Posterior vena cava (tissue), 2 donors: ENCODE measurements around the gene ICAM4. TPM values are rescaled to one million over a fixed set of nuclear protein-coding genes. Genes with fewer than 3 reads are reported as not detected.

Experiments
- DNase-seq: peaks from one replicate; pipeline ENCODE4 v3.0.0-alpha.2; 2020; ENCODE audit warnings: low spot score
- intact Hi-C, 2 donors: fragments of 100-400 bp; cut with DNase I; formaldehyde crosslinking; loops; one replicate each; pipeline versions ENCODE4 v1.14.1 to v1.14.2; 2022 to 2023
- total RNA-seq, 2 donors: library from RNA; stranded (reverse); fragmentation: NEBNext Ultra II Directional; extraction: Animal tissue kit (Norgen Biotek cat#: 25700); gene quantifications; one replicate each; pipeline ENCODE4 v1.2.1, GENCODE V29; 2021
- donor health status: DM: yes; HTN: yes; CAD: no.
- donor health status: DM: yes; HTN: yes; CAD: no.

The ICAM4 gene
- total RNA-seq, 2 donors from 2014 or later: 0.57 TPM; not detected in 1

DNA sequence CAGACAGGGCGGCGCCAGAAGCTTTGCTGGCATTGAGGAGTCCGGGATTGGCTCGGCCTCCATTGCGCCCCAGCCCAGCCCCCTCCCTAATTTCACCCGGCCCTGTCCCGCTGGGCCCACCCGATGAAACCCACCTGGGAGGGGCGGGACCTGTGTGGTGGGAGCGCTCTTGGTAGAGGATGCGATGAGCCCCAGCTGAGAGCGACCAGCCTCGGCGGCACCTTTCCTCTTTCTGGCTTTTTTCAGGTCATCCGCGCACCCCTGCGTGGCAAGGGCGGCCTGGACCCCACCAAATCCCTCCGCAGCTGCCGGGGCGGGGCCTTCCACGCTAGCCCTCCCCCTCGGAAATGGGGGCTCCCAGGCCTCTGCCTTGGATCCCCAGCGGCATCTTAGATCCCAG lies 22.7 kb downstream of the ICAM4 start, which contains the start of gene ZGLP1:
TSS of gene ZGLP1 (minus strand) at position 393 of the 400 bp plus-strand sequence.
- intact Hi-C loops: no loop called here
- no peak for DNase-seq

DNA sequence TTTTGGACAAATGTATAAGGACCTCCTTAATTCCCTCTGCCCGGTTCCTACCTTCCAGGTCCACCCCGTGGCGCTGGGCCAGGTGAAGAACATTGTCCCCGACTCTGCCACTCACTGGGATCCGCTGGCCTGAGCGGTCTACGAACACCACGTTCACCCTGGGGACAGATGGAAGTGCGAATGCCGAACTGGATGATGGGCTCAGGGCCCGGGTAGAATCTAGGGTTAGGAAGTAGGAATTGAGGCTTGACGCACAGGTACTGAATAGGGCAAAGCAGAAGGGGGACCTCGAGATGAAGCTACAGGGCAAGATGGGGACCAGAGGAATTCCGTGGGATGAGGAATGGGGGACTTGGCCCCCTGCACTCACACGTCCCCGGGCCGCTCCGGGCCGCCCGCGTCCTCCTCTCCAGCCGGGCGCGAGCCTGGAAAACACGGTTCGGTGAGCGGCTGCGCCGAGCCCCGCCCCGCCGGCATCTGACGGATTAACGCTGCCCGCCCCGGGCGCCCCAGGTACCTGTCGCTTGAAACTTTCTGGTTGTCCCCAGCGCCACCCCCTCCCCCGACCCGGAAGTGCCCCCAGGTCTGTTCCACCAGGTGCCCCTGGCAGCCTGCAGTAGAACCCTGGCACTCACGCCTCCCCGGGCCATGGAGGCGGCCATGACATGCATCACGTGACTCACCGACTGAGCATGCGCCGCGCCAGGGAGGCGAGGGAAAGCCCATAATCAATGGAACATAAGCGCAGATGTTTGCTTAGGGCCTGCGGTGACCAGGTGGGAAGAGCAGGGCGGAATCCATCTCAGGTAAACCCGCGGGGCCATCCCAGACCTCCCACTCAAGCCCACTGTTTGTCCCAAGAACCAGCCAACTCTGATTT lies 28.8 kb downstream of the ICAM4 start, which contains the start of gene FDX2:
TSS of gene FDX2 (minus strand) at position 681 of the 880 bp plus-strand sequence. CDS start at position 662, 19 bp downstream.
- intact Hi-C loops: no loop called here

DNA sequence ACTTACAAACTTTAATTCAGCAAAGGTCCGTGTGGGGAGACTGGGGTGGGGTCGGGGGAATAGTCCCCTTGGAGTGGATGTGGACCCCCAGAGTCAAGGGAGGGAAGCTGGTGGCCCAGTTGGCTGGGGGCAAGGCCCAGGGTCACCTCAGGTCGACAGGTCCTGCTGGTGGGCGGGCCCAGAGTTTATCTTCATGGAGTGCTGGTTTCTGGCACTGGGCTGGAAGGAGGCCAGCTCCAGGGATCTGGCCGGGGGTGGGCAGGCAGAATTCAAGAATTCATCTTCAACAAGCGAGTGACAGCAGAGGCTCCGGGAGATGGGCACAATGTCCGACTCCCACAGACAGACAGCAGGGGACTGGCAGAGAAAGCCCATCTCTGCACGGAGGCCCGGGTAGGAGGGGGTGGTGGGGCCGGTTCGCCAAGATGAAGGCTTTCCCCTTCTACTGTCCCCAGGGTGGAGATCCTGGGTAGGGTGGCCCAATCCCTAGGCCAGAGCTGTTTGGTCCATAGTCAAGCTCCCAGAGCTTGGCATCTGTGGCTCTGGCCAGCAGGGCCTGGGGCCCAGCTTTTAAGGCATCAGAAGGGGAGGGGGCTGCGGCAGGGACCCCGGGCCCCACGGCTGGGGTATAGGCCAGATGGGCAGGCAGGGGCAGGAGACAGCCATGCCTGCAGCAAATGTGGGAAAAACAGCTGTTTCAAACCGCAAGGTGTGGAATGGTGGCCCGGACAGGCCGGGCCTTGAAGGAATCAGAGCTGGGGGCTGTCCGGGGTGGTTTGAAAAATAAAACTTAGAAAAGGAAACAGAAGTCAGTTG lies 29.7 kb downstream of the ICAM4 start:
- no peak for DNase-seq
- intact Hi-C loops: no loop called here

More for the DNA sequence above, 28.8 kb downstream of the ICAM4 start, which contains the start of gene FDX2:
- peak; percentile 96 for DNase-seq

DNA sequence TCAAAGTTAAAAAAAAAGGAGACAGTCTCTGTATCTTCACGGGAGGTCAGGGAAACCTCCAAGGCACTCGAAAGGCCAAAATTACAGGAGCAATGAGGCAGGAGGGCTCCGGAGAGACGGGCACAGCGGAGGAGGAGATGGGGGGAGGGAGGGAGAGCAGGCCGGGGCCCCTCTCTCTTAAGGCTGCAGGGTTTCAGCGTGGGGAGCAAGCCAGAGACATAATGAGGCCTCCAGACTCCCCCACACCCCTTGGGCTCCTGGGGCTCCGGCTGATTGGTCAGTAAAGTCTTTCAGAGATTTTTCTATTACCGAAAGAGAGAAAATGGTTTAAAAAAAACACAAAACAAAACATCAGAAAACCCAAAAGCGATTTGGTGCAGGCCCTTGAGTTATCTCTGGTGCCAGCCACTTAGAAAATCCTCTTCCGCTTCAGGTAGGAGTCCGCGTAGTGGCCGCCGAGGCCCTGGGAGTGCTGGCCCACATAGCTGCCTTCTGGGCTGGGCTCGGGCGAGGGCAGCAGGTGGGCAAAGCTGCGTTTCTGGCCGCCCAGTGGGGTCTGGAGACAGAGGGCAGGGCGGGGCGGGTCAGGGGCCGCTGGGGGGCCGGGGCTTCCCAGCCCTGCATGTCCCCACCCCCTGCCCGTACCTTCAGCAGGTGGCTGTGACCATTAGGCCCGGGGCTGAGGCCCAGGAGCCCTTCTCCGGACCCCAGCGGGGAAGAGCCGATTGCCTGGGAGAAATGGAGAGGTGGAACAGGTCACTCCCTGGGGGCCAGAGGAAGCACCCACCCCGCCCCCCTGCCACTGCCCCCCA lies 30.5 kb downstream of the ICAM4 start:
- no peak for DNase-seq
- intact Hi-C loops: no loop called here

DNA sequence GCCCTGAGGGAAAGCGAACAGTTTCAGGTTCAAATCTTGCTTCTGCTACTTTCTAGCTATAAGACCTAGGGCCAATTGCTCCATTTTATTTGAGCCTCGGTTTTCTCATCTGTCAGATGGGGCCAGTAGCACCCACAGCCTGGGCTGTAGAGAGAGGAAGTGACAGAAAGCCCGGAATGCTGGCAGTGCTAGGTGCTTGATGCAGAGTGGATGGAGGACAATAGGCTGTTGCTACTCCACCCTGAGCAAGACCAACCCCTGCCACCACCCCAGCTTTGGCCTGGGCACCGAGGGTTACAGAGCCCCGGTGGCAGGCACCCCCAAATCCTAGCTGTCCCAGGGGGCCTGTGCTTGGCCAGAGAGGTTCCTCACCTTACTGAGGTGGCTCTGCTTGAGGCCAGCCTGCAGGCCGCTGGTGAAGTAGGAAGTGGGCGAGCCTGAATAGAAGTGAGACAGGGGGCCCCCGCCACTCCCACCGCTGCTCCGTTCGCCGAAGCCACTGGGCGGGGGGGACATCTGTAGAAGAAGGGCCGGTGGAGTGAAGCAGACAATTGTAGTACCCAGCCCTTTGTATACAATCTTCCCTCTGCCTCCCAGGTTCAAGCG lies 31.2 kb downstream of the ICAM4 start:
- no peak for DNase-seq
- intact Hi-C loops: no loop called here

DNA sequence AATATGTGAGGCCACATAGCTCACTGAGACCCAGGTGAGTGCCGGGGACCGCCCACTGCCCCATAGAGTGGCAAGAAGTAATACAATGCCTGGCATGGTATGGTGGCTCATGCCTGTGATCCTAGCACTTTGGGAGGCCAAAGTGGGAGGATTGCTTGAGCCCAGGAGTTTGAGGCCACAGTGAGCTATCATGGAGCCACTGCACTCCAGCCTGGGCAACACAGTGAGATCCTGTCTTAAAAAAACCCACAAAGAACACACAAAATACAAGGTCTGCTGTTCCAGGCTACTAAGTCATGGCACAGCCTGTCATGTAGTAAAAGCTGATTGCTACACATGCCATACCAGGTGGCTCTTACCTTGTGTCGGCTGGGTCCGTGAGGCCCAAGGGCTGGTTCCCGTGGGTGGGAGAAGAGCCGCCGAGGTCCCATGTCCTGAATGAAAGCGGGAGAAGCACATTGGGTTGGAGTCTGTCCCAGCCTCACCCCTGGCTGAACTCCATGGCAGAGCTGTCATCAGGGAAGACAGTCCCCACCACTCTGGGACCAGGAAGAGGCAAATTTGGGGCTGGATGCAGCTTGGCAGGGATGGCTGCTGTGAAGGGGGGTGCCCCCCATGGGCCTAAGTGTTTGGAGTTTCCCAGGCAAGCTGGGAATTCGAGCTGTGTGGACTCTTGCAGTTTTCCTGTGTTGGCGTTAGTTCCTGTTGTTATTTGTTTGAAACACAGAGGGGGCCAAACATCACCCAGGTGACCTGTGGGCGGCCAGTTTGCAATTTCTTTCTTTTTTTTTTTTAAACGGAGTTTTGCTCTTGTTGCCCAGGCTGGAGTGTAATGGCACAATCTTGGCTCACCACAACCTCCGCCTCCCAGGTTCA lies 32.3 kb downstream of the ICAM4 start:
- intact Hi-C loops: no loop called here
- DNase-seq: no peak

DNA sequence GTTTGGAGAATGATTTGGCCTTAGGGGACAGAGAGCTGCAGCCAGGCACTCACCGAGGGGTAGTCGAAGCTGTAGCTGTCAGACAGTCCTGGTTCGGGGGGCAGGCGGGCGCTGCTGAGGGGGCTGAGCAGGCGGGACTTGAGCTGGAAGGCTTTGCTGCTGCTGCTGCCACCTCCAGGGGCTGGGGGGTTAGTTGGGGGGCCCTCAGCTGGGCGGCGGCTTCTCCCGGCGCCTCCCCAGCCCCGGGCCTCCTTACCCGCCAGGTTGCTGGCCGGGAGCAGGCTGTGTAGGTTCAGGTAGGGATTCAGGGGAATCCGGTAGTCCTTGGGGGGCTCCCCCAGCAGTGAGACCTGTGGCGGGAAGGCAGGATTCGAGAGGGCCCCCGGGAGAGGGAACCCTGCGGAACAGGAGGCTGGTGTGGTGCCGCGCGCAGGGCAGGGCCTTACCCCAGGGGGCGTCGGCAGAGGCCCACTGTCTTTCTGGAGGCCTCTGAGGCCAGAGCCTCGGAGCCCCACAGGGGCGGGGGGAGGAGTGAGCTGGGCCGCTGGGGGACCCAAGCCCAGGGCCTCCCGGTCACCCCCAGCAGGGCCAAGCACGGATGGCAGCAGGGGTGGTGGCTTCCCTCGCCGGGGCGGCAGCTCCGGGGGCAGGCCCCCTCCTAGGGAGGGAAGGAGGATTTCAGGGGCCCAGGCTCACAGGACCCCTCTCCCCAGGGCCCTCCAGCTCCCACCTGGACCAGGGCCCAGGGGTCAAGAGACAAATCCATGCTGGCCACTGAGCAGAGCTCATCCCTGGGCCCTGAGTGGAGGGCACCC lies 34.1 kb downstream of the ICAM4 start:
- DNase-seq: no peak
- intact Hi-C loops: no loop called here

DNA sequence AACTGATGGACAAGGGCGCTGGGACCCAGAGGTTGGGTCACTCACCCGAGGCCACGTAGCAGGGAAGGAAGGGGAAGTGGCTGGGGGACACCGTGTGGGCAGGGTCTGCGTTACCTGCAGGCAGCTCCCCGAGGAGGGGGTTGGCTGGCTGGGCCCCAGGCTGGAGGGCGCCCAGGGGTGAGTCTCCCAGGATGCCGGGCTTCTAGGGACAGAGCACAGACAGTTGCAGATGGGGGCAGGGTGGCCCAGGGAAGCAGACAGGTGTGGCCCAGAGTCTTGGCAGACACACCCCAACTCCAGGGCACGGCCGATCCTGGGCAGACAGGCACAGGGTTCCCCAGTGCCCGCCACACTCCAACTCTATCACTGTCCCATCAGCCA lies 34.7 kb downstream of the ICAM4 start:
- no peak for DNase-seq
- intact Hi-C loops: no loop called here

DNA sequence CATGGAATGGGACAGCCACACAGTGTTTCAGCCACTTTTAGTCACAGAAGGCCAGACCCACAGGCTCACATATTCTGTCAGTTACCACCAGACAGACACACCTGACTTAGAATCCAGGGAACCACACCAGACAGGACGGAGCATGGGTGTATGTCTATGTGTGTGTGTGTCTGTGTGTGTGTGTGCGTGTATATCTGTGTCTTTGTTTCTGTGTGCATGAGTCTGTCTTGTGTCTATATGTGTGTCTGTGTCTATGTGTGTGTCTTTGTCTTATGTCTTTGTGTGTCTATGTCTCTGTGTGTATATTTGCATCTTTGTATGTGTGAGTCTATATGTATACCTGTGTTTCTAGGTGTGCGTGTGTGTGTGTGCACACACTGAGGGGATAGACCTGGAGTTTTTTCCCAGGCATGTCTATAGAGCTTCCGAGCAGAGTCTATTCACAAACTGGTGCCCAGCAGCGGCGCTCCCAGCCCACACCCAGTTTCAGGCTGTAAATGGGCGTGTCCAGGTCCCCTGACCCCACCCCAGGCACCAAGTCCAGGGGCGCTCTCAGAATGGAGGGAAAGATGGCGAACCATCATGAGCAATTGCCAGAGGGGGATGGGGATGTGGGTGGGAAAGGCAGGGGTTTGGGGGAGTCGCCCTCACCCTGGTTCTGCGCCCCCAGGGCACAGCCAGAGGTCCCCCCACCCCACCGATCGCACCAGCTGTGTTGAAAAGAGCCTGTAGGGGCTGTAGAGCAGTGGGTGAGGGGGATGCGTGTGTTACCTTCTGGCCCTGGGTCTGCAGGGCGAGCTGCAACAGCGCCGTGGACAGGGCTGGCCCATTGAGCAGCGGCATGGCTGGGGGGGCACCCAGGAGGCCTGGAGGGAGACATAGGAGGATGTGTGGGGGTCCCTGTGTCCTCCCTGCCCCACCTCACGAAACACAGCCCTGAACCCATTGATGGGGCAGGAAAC lies 35.4 kb downstream of the ICAM4 start:
- DNase-seq: no peak
- intact Hi-C loops: no loop called here

DNA sequence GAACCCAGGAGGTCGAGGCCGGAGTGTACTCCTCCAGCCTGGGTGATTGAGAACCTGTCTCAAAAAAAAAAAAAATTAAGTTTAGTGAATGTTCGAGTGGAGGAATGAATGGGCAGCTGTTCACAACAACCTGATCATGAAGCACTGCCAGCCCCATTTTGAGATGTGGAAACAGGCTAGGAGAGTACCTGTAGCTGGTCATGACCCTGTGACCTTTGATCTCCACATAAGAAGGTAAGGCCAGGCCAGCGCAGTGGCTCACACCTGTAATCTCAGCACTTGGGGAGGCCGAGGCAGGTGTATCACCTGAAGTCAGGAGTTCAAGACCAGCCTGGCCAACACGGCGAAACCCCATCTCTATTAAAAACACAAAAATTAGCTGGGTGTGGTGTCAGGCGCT lies 39.0 kb downstream of the ICAM4 start:
- intact Hi-C loops: no loop called here
- DNase-seq: no peak

DNA sequence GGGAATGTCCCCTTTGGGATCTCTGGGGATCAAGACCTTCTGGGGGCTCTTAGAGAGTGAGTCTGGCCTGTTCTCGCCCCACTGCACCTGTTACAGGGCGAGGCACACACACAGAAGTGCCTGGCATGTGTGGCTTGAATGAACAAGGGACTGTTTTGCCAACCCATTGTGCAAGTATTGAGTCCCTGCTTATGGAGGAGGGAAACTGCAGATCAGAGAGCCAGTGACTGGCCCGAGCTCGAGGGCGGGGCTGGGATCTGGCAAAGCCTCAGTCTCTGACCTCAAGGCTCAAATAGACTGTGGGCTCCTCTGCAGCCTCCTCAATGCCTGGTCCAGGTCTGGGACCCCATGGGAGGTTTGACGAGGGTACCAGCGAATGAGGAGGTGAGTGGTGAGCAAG lies 41.0 kb downstream of the ICAM4 start:
- intact Hi-C loops: no loop called here
- DNase-seq: no peak

DNA sequence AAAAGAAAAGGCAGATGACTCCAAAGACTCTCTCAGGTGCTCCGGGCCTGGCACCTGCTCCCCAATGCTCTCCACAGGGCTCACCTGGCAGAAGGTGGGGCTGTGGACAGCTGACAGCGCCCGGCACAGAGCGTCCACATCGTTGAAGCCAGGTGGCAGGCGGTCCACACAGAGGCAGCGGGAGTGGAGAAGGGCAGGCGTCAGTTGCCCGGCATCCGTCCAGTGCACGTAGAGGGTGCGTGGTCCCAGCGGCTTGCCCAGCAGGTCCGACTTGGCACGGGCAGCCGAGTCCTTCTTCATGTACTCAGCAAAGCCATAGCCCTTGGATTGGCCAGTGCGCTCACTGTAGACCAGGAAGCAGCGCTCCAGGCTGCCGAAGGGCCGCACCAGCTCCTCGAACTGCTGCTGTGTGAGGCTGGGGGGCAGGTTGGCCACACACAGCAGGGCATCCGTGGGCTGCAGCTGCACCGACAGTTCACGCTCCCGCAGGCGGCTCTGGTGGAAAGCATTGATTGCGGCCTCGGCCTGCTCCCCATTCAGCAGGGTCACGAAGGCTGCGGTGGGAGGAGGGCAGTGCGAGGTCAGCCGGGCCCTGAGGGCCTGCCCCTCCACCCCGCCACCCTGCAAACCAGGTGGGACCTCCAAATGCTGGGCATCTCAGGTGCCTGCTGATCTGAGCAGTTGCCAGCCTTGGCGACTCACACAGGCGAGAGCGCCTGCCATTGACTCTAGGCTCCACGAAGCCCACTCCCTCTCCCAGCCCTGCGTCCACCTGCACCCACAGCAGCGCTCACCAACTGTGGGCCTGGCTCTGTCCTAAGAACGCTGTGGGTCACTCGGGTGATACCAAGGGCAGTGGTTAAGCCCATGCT lies 42.0 kb downstream of the ICAM4 start:
- no peak for DNase-seq
- intact Hi-C loops: no loop called here

DNA sequence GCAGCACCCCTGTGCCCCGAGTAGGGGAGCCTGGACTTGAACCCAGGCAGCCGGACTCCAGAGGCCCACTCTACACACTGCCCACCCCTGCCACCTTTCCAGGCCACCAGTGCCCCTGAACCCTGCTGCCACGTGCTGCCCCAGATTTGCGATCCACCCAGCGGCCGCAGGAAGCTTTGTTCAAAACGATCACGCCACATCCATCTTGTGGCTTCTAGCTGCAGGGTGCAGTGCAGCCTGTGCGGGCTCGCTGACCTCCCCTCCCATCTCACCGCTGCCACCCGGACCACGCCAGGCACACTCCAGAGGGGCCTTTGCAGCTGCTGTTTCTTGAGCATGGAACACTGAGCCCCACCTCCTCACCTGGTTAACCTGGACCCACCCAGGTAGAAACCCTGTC lies 42.8 kb downstream of the ICAM4 start:
- intact Hi-C loops: no loop called here

DNA sequence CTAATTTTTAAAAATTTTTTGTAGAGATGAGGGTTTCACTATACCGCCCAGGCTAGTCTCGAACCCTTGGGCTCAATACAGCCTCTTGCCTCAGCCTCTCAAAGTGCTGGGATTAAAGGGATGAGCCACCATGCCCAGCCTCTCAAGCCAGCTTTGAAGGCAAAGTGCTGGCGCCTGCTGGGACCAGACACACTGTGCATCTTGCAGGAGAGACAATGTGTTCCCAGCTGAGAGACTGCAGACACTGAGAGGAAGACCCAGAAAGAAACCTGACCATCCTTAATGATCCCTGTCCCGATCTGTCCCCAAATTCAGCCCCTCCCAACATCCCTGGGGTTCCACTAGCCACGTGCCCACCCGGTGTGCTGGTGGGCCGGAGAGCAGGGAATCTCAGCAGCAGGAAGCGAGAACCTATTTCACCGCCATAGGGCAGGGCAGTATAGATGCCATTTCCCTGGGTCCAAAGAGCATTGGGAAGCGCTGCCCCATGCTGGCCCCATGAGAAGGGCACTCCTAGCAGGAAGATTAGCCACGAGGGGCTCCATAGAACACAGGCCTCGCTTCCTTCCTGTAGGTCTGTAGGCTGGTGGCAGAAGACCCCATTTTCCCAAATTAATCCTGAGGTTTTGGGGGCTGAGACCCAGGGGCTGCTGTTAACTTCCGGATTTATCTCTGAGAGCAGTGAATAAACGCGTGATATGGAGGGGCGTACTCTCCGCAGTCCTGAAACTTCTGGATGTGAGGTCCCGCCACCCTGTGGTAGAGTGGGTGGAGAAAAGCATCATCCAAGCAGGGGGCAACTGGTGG lies 45.6 kb downstream of the ICAM4 start:
- DNase-seq: no peak
- intact Hi-C loops: no loop called here

More for the DNA sequence above, 42.8 kb downstream of the ICAM4 start:
- DNase-seq: no peak
